K562 (cell line): ENCODE measurements around the gene GRB10. TPM values are rescaled to one million over a fixed set of nuclear protein-coding genes. Genes with fewer than 3 reads are reported as not detected.

Experiments
- ATAC-seq: fragments of 200-7000 bp; cut with Tn5 transposase; 3 replicates; pipeline ENCODE4 v1.9.1; 2020; ENCODE audit warnings: moderate library complexity
- BruUV-seq: library from RNA; stranded (reverse); fragments of 400-500 nt; replicated peaks from 2 replicates; lab custom pipeline; 2021; lab: Mats Ljungman, UMichigan
- CTCF ChIA-PET: fragments of 300-600 bp; formaldehyde crosslinking; extraction: SDS; loops from one replicate; lab custom pipeline; 2021; ENCODE audit warnings: low intra/inter-chr PET ratio; lab: Yijun Ruan, JAX
- POLR2A ChIA-PET: fragments of 300-600, 350-650 bp; sonication (Branson Sonifier 250); formaldehyde crosslinking; extraction: SDS; loops from one replicate; lab custom pipeline; 2021; ENCODE audit warnings: antibody characterized with exemption, inconsistent platforms; lab: Yijun Ruan, JAX
- DNase-seq, 4 experiments: peaks; one replicate each; pipeline versions ENCODE4 v3.0.0 to v3.0.0-alpha.2; 2011 to 2018; ENCODE audit warnings: low spot score in 3 of 4, mixed read lengths in 3 of 4; ENCODE audit errors: extremely low read depth in 1 of 4
- FAIRE-seq: peaks from 2 replicates; lab custom pipeline; 2011; peaks lifted over from hg19 to GRCh38; lab: Jason Lieb, UNC
- H2AFZ ChIP-seq: 2 replicates; pipeline ENCODE4 v1.6.0; 2011; ENCODE audit warnings: low read depth, low read length, control low read depth, inconsistent platforms
- H3K27ac ChIP-seq: fragments of 200-600 bp; 3 replicates; pipeline ENCODE4 v1.8.0; 2011; ENCODE audit warnings: low read depth, mild to moderate bottlenecking, control low read depth, inconsistent platforms, low read length, moderate library complexity, mixed read lengths; ENCODE audit errors: extremely low read depth
- H3K27me3 ChIP-seq, 2 experiments: fragments of 300-600 bp in 1 of 2; 2 replicates in 1 of 2; 3 replicates in 1 of 2; pipeline versions ENCODE4 v1.6.0 to v1.8.0; 2011; ENCODE audit warnings: inconsistent platforms in 2 of 2, low read length in 2 of 2, mild to moderate bottlenecking in 1 of 2, mixed read lengths in 1 of 2, moderate library complexity in 1 of 2; ENCODE audit not compliant: control insufficient read depth in 2 of 2, insufficient read depth in 2 of 2
- H3K36me3 ChIP-seq: fragments of 300-600 bp; 3 replicates; pipeline ENCODE4 v1.8.0; 2011; ENCODE audit warnings: mild to moderate bottlenecking, low read length, inconsistent platforms; ENCODE audit not compliant: control insufficient read depth, insufficient read depth
- H3K4me1 ChIP-seq, 2 experiments: fragments of 200-600 bp in 1 of 2; replicated peaks in 1 of 2; 2 replicates in 1 of 2; 3 replicates in 1 of 2; pipeline versions ENCODE4 v1.5.1 to v1.8.0; 2011; ENCODE audit warnings: inconsistent platforms in 2 of 2, low read length in 2 of 2, mild to moderate bottlenecking in 1 of 2, mixed read lengths in 1 of 2, moderate library complexity in 1 of 2; ENCODE audit not compliant: control insufficient read depth in 2 of 2, insufficient read depth in 2 of 2
- H3K4me2 ChIP-seq: 2 replicates; pipeline ENCODE4 v1.6.1; 2011; ENCODE audit warnings: low read length, control low read depth, inconsistent platforms, mixed read lengths; ENCODE audit not compliant: insufficient read depth
- H3K4me3 ChIP-seq: fragments of 200-600 bp; sonication (generic), shearing (Covaris generic); 2 replicates; pipeline ENCODE4 v1.5.1; 2016; ENCODE audit warnings: control low read depth, inconsistent platforms
- H3K79me2 ChIP-seq: fragments of 200-600 bp; 3 replicates; pipeline ENCODE4 v1.8.0; 2011; ENCODE audit warnings: low read length, inconsistent platforms; ENCODE audit not compliant: control insufficient read depth, insufficient read depth
- H3K9ac ChIP-seq, 2 experiments: 2 replicates each; pipeline versions ENCODE4 v1.6.0 to v1.6.1; 2011; ENCODE audit warnings: low read depth in 2 of 2, low read length in 2 of 2, control low read depth in 1 of 2, inconsistent platforms in 1 of 2, mild to moderate bottlenecking in 1 of 2, mixed read lengths in 1 of 2; ENCODE audit not compliant: insufficient read depth in 1 of 2
- H3K9me1 ChIP-seq: one replicate; pipeline ENCODE4 v1.6.0; 2011; ENCODE audit warnings: inconsistent platforms, mild to moderate bottlenecking, low read length, moderate library complexity; ENCODE audit not compliant: control insufficient read depth, insufficient read depth
- H3K9me3 ChIP-seq: replicated peaks from 2 replicates; pipeline ENCODE4 v1.5.1; 2011; ENCODE audit warnings: low read depth, low read length, inconsistent platforms; ENCODE audit not compliant: control insufficient read depth, insufficient read depth
- H4K20me1 ChIP-seq: replicated peaks from 2 replicates; pipeline ENCODE4 v1.6.1; 2011; ENCODE audit warnings: low read length, inconsistent platforms, mixed read lengths; ENCODE audit not compliant: control insufficient read depth, insufficient read depth
- HDAC3 ChIP-seq: fragments of 450-650 bp; IDR thresholded peaks from 2 replicates; pipeline ENCODE4 v1.6.1; 2018; ENCODE audit warnings: borderline replicate concordance, mild to moderate bottlenecking, moderate library complexity; ENCODE audit not compliant: partially characterized antibody
- HEY1 ChIP-seq: fragments of 250-450 bp; sonication (Bioruptor Pico); IDR thresholded peaks from 2 replicates; pipeline ENCODE4 v1.5.0; 2020; ENCODE audit warnings: mild to moderate bottlenecking, moderate library complexity, borderline replicate concordance
- JUN ChIP-seq, 2 experiments: sonication (generic) in 1 of 2; formaldehyde crosslinking in 1 of 2; IDR thresholded peaks; 2 replicates each; pipeline versions ENCODE4 v1.6.1 to v1.8.0; 2012 to 2022; ENCODE audit warnings: borderline replicate concordance in 2 of 2, mild to moderate bottlenecking in 2 of 2, improper control_type of control experiment in 1 of 2, low read depth in 1 of 2, low read length in 1 of 2, missing genetic modification reagents in 1 of 2
- WGBS: fragments of 100-300 bp; shearing (Covaris generic); methylation state at CpG from one replicate; pipeline ENCODE4 v1.1.6; 2016; ENCODE audit warnings: low coverage, mixed read lengths; ENCODE audit not compliant: insufficient coverage; ENCODE audit errors: missing lambda C conversion rate; 5-methylcytosine and 5-hydroxymethylcytosine counted together
- in situ Hi-C: fragments of 300-500 bp; cut with MboI; formaldehyde crosslinking; loops from 4 replicates; pipeline ENCODE4 v1.15.0; 2018; ENCODE audit warnings: inconsistent platforms, mixed read lengths
- intact Hi-C: fragments of 100-400 bp; cut with micrococcal nuclease; formaldehyde crosslinking; loops from 2 replicates; pipeline ENCODE4 v1.14.2; 2022
- polyA plus RNA-seq, 8 experiments: library from polyadenylated mRNA; depleted of rRNA in 4 of 8; stranded (reverse) in 5 of 8; unstranded in 3 of 8; fragments of >200 nt; fragmentation: Nextera tagmentation in 2 of 8; fragmentation: Illumina TruSeq in 1 of 8; extraction: Ambion mirVana in 2 of 8; extraction: Trizol in 1 of 8; gene quantifications; 2 replicates each; pipeline versions ENCODE4 v1.2.1 to v1.2.3, GENCODE V29; 2011 to 2014; ENCODE audit warnings: inconsistent platforms in 1 of 8, missing spikeins in 1 of 8
- total RNA-seq, 7 experiments: library from RNA; depleted of rRNA in 6 of 7; stranded (reverse); fragments of >200 nt in 6 of 7; fragmentation: Illumina TruSeq in 2 of 7; extraction: Trizol in 2 of 7; gene quantifications; 2 replicates each; pipeline versions ENCODE4 v1.2.1 to v1.2.3, GENCODE V29; 2011 to 2021; ENCODE audit warnings: low replicate concordance in 1 of 7
- TF ChIP-seq, protein P1 (sequence below): fragments of 450-650 bp; formaldehyde crosslinking; IDR thresholded peaks from 2 replicates; pipeline ENCODE4 v1.4.0; 2022; ENCODE audit warnings: mild to moderate bottlenecking, moderate library complexity
- TF ChIP-seq, protein P2 (sequence below): fragments of 450-650 bp; formaldehyde crosslinking; IDR thresholded peaks from 2 replicates; pipeline ENCODE4 v1.4.0; 2020; ENCODE audit warnings: mild to moderate bottlenecking
- TF ChIP-seq, protein P3 (sequence below): fragments of 450-650 bp; IDR thresholded peaks from 2 replicates; pipeline ENCODE4 v1.6.1; 2016; ENCODE audit warnings: mild to moderate bottlenecking
- TF ChIP-seq, protein P4 (sequence below), 2 experiments: IDR thresholded peaks; 2 replicates each; pipeline ENCODE4 v1.6.1; 2011; ENCODE audit warnings: borderline replicate concordance in 1 of 2, control low read depth in 1 of 2, low read depth in 1 of 2, low read length in 1 of 2, mild to moderate bottlenecking in 1 of 2, mixed read lengths in 1 of 2, moderate library complexity in 1 of 2; ENCODE audit not compliant: insufficient read depth in 1 of 2, insufficient read length in 1 of 2, poor library complexity in 1 of 2, severe bottlenecking in 1 of 2; ENCODE audit errors: extremely low read depth in 1 of 2
- TF ChIP-seq, protein P5 (sequence below), 3 experiments: fragments of 200-800 bp in 1 of 3; fragments of 250-450 bp in 1 of 3; fragments of 450-650 bp in 1 of 3; sonication (Bioruptor Pico) in 1 of 3; sonication (Bioruptor generic) in 1 of 3; formaldehyde crosslinking in 1 of 3; IDR thresholded peaks; 2 replicates each; pipeline versions ENCODE4 v1.6.1 to v1.8.0; 2016 to 2022; ENCODE audit warnings: mild to moderate bottlenecking in 2 of 3, missing genetic modification characterization in 2 of 3, missing compliant biosample characterization in 1 of 3, moderate library complexity in 1 of 3

Gene GRB10
- total and polyA plus RNA-seq, 9 of the 15 experiments (the other 6 are each of a cell fraction or from before 2014, with no cell fraction given): 8.9 to 88.5 (median 40.7) TPM

DNA sequence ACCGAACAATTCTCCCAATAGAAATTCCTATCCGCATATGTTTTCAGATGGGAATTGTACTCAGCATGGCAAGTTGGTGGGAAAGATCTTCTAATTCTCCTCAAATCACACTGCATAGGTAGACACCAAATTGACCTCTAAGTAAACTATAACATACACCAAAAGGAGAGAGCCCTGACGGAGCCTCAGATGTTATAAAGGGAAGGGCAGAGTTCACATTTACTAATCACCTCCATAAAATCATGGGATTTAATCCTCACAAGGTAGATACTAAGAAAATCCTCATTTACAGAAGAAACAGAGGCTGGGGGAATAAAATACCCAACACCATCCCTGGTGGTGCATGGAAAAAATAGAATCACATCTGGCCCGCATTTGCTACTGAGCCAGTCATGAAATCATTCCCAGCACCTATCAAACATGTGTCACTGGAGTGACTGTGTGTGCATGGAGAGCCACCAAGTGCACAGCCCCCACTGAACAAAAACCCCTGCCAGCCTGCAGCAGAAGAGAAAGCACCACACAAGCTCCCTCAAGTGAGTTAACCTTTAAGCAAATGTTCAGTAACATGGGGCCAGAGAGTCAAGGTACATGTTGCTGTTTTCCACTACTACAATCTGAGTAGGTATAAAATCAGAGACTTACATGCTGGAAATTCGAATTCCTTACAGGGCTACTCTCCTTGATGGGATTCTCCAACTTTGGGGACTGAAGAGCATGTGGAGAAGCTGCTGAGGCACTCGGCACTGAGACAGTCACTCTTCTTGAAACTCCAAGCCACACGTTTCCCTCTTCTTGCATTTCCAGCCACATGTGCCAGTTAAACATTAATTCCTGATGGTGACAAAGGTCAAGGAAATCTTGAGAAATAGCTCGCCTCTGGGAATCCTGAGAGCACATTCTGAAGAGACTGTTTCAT is 217.8 kb downstream of the GRB10 start, which contains the start of gene DDC:
TSS of gene DDC (minus strand) at position 766 of the 919 bp plus-strand sequence. CDS start 21,320 bp downstream, outside the sequence.
- Histone ChIP-seq H3K9me3 (no peaks in the 10 kb centered on the region), H2AFZ (no peak within 1 kb of the TSS), H3K4me3 (no peak within 1 kb of the TSS), H3K27ac (no peak within 1 kb of the TSS), H3K79me2 (no peaks in the 10 kb centered on the region), H3K9me1 (no peaks in the 10 kb centered on the region), H3K9ac (no peak within 1 kb of the TSS), H3K4me2 (no peak within 1 kb of the TSS), H4K20me1 (peaks cover 5% of the 10 kb centered on the region), H3K27me3 (peaks cover 15 to 46% of the 10 kb centered on the region in 2 experiments), H3K4me1 (no peaks in the 10 kb centered on the region), H3K36me3 (no peaks in the 10 kb centered on the region)
- in situ Hi-C loops: no loop called here
- no peak for FAIRE-seq
- WGBS: 5% methylated on average over 8 of the region's 8 CpGs
- POLR2A ChIA-PET: interaction anchor here (0.6 to 0.9 kb wide), 2 partner anchors 9 to 78 kb away, joined by 3 read pairs; no protein-coding TSS in a partner anchor
- intact Hi-C loops: loop anchor here (5.0 to 10.0 kb wide), 2 partner anchors 98 to 470 kb away; partner anchors contain the start of gene ZPBP
- no peak for DNase-seq
- CTCF ChIA-PET: no interaction called here
- no TSS peak for BruUV-seq
- ATAC-seq: no peak
- TF ChIP-seq, protein P1, sequence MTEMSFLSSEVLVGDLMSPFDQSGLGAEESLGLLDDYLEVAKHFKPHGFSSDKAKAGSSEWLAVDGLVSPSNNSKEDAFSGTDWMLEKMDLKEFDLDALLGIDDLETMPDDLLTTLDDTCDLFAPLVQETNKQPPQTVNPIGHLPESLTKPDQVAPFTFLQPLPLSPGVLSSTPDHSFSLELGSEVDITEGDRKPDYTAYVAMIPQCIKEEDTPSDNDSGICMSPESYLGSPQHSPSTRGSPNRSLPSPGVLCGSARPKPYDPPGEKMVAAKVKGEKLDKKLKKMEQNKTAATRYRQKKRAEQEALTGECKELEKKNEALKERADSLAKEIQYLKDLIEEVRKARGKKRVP (CRISPR knock-in tag): no peak
- TF ChIP-seq, protein P2, sequence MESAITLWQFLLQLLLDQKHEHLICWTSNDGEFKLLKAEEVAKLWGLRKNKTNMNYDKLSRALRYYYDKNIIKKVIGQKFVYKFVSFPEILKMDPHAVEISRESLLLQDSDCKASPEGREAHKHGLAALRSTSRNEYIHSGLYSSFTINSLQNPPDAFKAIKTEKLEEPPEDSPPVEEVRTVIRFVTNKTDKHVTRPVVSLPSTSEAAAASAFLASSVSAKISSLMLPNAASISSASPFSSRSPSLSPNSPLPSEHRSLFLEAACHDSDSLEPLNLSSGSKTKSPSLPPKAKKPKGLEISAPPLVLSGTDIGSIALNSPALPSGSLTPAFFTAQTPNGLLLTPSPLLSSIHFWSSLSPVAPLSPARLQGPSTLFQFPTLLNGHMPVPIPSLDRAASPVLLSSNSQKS (CRISPR knock-in tag): no peak
- TF ChIP-seq, protein P3, sequence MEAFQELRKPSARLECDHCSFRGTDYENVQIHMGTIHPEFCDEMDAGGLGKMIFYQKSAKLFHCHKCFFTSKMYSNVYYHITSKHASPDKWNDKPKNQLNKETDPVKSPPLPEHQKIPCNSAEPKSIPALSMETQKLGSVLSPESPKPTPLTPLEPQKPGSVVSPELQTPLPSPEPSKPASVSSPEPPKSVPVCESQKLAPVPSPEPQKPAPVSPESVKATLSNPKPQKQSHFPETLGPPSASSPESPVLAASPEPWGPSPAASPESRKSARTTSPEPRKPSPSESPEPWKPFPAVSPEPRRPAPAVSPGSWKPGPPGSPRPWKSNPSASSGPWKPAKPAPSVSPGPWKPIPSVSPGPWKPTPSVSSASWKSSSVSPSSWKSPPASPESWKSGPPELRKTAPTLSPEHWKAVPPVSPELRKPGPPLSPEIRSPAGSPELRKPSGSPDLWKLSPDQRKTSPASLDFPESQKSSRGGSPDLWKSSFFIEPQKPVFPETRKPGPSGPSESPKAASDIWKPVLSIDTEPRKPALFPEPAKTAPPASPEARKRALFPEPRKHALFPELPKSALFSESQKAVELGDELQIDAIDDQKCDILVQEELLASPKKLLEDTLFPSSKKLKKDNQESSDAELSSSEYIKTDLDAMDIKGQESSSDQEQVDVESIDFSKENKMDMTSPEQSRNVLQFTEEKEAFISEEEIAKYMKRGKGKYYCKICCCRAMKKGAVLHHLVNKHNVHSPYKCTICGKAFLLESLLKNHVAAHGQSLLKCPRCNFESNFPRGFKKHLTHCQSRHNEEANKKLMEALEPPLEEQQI: no peak
- TF ChIP-seq HEY1 (no peak), JUN (IDR thresholded peaks at IDR 0.05; ENCODE audit: borderline replicate concordance, low read depth, low read length) (no peak), JUN (CRISPR knock-in tag; IDR thresholded peaks at IDR 0.05; ENCODE audit: borderline replicate concordance) (no peak), HDAC3 (no peak)
- TF ChIP-seq, protein P4, sequence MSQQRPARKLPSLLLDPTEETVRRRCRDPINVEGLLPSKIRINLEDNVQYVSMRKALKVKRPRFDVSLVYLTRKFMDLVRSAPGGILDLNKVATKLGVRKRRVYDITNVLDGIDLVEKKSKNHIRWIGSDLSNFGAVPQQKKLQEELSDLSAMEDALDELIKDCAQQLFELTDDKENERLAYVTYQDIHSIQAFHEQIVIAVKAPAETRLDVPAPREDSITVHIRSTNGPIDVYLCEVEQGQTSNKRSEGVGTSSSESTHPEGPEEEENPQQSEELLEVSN (IDR thresholded peaks at IDR 0.05; ENCODE audit: borderline replicate concordance in 1 of 2, extremely low read depth in 1 of 2, insufficient read depth in 1 of 2, insufficient read length in 1 of 2, low read depth in 1 of 2, low read length in 1 of 2, poor library complexity in 1 of 2, severe bottlenecking in 1 of 2): no peak
- TF ChIP-seq, protein P5, sequence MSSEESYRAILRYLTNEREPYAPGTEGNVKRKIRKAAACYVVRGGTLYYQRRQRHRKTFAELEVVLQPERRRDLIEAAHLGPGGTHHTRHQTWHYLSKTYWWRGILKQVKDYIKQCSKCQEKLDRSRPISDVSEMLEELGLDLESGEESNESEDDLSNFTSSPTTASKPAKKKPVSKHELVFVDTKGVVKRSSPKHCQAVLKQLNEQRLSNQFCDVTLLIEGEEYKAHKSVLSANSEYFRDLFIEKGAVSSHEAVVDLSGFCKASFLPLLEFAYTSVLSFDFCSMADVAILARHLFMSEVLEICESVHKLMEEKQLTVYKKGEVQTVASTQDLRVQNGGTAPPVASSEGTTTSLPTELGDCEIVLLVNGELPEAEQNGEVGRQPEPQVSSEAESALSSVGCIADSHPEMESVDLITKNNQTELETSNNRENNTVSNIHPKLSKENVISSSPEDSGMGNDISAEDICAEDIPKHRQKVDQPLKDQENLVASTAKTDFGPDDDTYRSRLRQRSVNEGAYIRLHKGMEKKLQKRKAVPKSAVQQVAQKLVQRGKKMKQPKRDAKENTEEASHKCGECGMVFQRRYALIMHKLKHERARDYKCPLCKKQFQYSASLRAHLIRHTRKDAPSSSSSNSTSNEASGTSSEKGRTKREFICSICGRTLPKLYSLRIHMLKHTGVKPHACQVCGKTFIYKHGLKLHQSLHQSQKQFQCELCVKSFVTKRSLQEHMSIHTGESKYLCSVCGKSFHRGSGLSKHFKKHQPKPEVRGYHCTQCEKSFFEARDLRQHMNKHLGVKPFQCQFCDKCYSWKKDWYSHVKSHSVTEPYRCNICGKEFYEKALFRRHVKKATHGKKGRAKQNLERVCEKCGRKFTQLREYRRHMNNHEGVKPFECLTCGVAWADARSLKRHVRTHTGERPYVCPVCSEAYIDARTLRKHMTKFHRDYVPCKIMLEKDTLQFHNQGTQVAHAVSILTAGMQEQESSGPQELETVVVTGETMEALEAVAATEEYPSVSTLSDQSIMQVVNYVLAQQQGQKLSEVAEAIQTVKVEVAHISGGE (CRISPR knock-in tag; IDR thresholded peaks at IDR 0.05): no peak
